Osteoblast (primary cell): ENCODE measurements around the gene MYT1. TPM values are rescaled to one million over a fixed set of nuclear protein-coding genes. Genes with fewer than 3 reads are reported as not detected.
"Not testable (repeated sequence)": the region's sequence is repeated elsewhere in the genome, so short reads cannot be mapped to it uniquely, and the experiment has no call there.

Source experiments
- DNase-seq: peaks from one replicate; pipeline ENCODE4 v3.0.0; 2011; ENCODE audit warnings: low spot score, mixed read lengths; ENCODE audit not compliant: insufficient read length; ENCODE audit errors: missing footprints
- H2AFZ ChIP-seq: 2 replicates; pipeline ENCODE4 v1.6.0; 2011; ENCODE audit warnings: mild to moderate bottlenecking, low read length
- H3K27ac ChIP-seq: 2 replicates; pipeline ENCODE4 v1.5.1; 2011; ENCODE audit warnings: mild to moderate bottlenecking, low read depth, low read length, moderate library complexity
- H3K27me3 ChIP-seq: 2 replicates; pipeline ENCODE4 v1.6.0; 2012; ENCODE audit warnings: mild to moderate bottlenecking, control low read depth, inconsistent platforms, low read length, moderate library complexity; ENCODE audit not compliant: insufficient read depth
- H3K36me3 ChIP-seq: 2 replicates; pipeline ENCODE4 v1.5.1; 2011; ENCODE audit warnings: mild to moderate bottlenecking, low read length, control low read depth, moderate library complexity; ENCODE audit not compliant: insufficient read depth
- H3K4me1 ChIP-seq: 2 replicates; pipeline ENCODE4 v1.5.1; 2011; ENCODE audit warnings: mild to moderate bottlenecking, low read length, control low read depth, moderate library complexity; ENCODE audit not compliant: insufficient read depth
- H3K4me2 ChIP-seq: 2 replicates; pipeline ENCODE4 v1.6.0; 2011; ENCODE audit warnings: mild to moderate bottlenecking, low read length; ENCODE audit not compliant: insufficient read depth
- H3K4me3 ChIP-seq: fragments of 200-600 bp; sonication (generic); 3 replicates; pipeline ENCODE4 v1.5.1; 2012; ENCODE audit warnings: mild to moderate bottlenecking, low read length, inconsistent platforms; ENCODE audit not compliant: insufficient read depth
- H3K79me2 ChIP-seq: 2 replicates; pipeline ENCODE4 v1.6.0; 2012; ENCODE audit warnings: mild to moderate bottlenecking, low read length, control low read depth, inconsistent platforms; ENCODE audit not compliant: insufficient read depth
- H3K9me3 ChIP-seq: 2 replicates; pipeline ENCODE4 v1.5.1; 2011; ENCODE audit warnings: low read depth, low read length, control low read depth
- H4K20me1 ChIP-seq: 2 replicates; pipeline ENCODE4 v1.6.0; 2012; ENCODE audit warnings: mild to moderate bottlenecking, low read length, control low read depth; ENCODE audit not compliant: insufficient read depth
- CTCF ChIP-seq: IDR thresholded peaks from 2 replicates; pipeline ENCODE4 v1.5.1; 2011; ENCODE audit warnings: mild to moderate bottlenecking, low read depth, low read length, moderate library complexity; ENCODE audit errors: extremely low read depth
- total RNA-seq: library from RNA; depleted of rRNA; stranded (reverse); fragments of >200 nt; gene quantifications from 2 replicates; pipeline ENCODE4 v1.2.3, GENCODE V29; 2012

The MYT1 gene
- total RNA-seq, 1 donor = not detected

GRCh38 chr20:64231621-64232550 lies 67.6 kb downstream of the MYT1 start:
- Histone ChIP-seq H3K36me3 (no peaks in the 10 kb centered on the region), H3K4me1 (no peaks in the 10 kb centered on the region), H3K79me2 (no peaks in the 10 kb centered on the region), H3K9me3 (no peaks in the 10 kb centered on the region), H2AFZ (no peak overlapping the region), H3K27me3 (peaks cover 3% of the 10 kb centered on the region), H4K20me1 (no peaks in the 10 kb centered on the region), H3K4me3 (no peak overlapping the region), H3K27ac (no peak overlapping the region), H3K4me2 (no peak overlapping the region)
- TF ChIP-seq CTCF = no peak
- DNase-seq = no peak

- Histone ChIP-seq H3K4me2 (no peak overlapping the region), H4K20me1 (no peaks in the 10 kb centered on the region), H3K9me3 (no peaks in the 10 kb centered on the region), H3K36me3 (no peaks in the 10 kb centered on the region), H3K27me3 (peaks cover 3% of the 10 kb centered on the region), H3K4me1 (no peaks in the 10 kb centered on the region), H3K27ac (no peak overlapping the region), H3K4me3 (no peak overlapping the region), H2AFZ (no peak overlapping the region), H3K79me2 (no peaks in the 10 kb centered on the region)
- TF ChIP-seq CTCF = no peak
- DNase-seq = no peak
Observed at GRCh38 chr20:64232794-64233193, 68.5 kb downstream of the MYT1 start.

- H3K4me3 ChIP-seq = no peak overlapping the region
- H3K9me3 ChIP-seq = no peaks in the 10 kb centered on the region
- no peak for TF ChIP-seq CTCF
- H3K4me2 ChIP-seq = no peak overlapping the region
- no peaks in the 10 kb centered on the region for H3K79me2 ChIP-seq
- H4K20me1 ChIP-seq = no peaks in the 10 kb centered on the region
- H3K27ac ChIP-seq = no peak overlapping the region
- no peak for DNase-seq
- H3K4me1 ChIP-seq = no peaks in the 10 kb centered on the region
- H3K27me3 ChIP-seq = peaks cover 2% of the 10 kb centered on the region
- no peaks in the 10 kb centered on the region for H3K36me3 ChIP-seq
- no peak overlapping the region for H2AFZ ChIP-seq
Observed at GRCh38 chr20:64233725-64234124, 69.5 kb downstream of the MYT1 start.

- no peaks in the 10 kb centered on the region for H4K20me1 ChIP-seq
- H3K4me2 ChIP-seq = no peak overlapping the region
- no peaks in the 10 kb centered on the region for H3K27me3 ChIP-seq
- H3K79me2 ChIP-seq = no peaks in the 10 kb centered on the region
- no peak for TF ChIP-seq CTCF
- no peaks in the 10 kb centered on the region for H3K9me3 ChIP-seq
- no peak overlapping the region for H3K27ac ChIP-seq
- DNase-seq = no peak
- H3K4me1 ChIP-seq = no peaks in the 10 kb centered on the region
- H2AFZ ChIP-seq = no peak overlapping the region
- no peaks in the 10 kb centered on the region for H3K36me3 ChIP-seq
- no peak overlapping the region for H3K4me3 ChIP-seq
Observed at GRCh38 chr20:64234291-64234791, 70.1 kb downstream of the MYT1 start.

GRCh38 chr20:64234921-64235565 lies 70.8 kb downstream of the MYT1 start:
- not testable (repeated sequence) for H3K79me2 ChIP-seq, DNase-seq, H3K4me3 ChIP-seq, H3K9me3 ChIP-seq, H3K27ac ChIP-seq, H2AFZ ChIP-seq, H3K4me2 ChIP-seq, H4K20me1 ChIP-seq, H3K27me3 ChIP-seq, H3K4me1 ChIP-seq, H3K36me3 ChIP-seq
